ENCODE results near the gene MEI1. TPM values are rescaled to one million over a fixed set of nuclear protein-coding genes. Genes with fewer than 3 reads are reported as not detected.
A peak's percentile ranks its signal among the peaks of the same experiment; 100 is the strongest.

Gene MEI1
- total and polyA plus RNA-seq, 9 of the 15 experiments (the other 6 are each of a cell fraction or from before 2014, with no cell fraction given) = 0.08 to 0.68 (median 0.18) TPM; not detected in 2

DNA sequence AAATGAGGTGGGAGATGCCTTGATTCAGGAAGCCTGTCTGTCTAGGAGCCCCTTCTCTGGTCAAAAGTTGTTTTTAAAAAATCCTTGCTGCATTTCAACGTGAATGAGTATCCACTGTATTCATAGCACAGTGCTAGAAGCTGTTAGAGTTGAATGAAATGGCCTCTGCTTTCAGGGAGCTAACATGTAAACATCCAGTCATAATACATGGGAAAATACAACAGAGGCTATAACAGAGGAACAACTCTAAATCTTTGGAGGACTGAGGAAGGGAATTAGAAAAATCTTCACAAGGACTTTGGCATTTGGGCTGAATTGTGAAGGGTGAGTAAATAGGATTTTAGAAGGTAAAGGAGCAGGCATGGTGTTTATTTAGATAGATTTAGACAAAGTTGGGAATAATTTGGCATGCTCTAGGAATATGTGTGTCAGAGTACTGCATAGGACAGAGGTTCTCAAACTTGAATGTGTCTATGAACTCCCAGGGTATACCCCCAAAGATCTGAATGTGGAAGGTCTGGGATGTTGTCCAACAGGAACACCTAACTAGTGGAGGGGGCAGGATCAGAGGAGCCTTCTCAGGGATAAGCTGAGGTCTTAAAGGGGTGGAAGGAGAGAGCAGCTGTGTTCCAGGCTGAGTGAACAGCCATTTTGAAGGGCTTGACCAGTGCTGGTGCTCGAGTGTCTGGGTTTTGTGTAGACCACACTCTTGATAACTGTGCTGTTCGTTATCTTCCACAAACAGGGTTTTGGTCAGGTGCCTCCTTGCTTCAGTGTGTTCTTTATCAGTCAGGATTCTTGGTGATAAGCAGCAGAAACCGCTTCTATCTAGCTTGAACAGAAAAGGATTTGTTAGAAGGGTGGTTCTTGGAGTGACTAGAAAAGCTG, 146.3 kb downstream of the MEI1 start (continued):
- TF ChIP-seq ZNF224 (CRISPR knock-in tag; IDR thresholded peaks at IDR 0.05) (no peak), RAD21 (CRISPR knock-in tag; conservative IDR thresholded peaks at IDR 0.05 in 1 of 2, IDR thresholded peaks at IDR 0.05 in 1 of 2) (0 out of 4 replicates have a peak, but pooled peaks of 1 of the 2 experiments have one; percentile 2), GATAD2A (IDR thresholded peaks at IDR 0.05) (peak; percentile 91), GTF2B (IDR thresholded peaks at IDR 0.05; ENCODE audit: extremely low read depth, insufficient read length) (no peak), HES1 (IDR thresholded peaks at IDR 0.05; ENCODE audit: low read depth) (peak; percentile 94), ZNF79 (CRISPR knock-in tag; IDR thresholded peaks at IDR 0.05; ENCODE audit: low read depth) (no peak), PKNOX1 (IDR thresholded peaks at IDR 0.05) (no peak), SMAD1 (IDR thresholded peaks at IDR 0.05; ENCODE audit: low read depth, low read length, partially characterized antibody) (peak; percentile 64), MTA3 (IDR thresholded peaks at IDR 0.05; ENCODE audit: borderline replicate concordance) (peak; percentile 80; the same call in 1 of the 2 replicates), CREB1 (IDR thresholded peaks at IDR 0.05) (peak; percentile 27; the same call in 1 of the 2 replicates), CREB1 (CRISPR knock-in tag; IDR thresholded peaks at IDR 0.05) (no peak), JUN (IDR thresholded peaks at IDR 0.05; ENCODE audit: borderline replicate concordance, low read depth, low read length) (no peak), JUN (CRISPR knock-in tag; IDR thresholded peaks at IDR 0.05; ENCODE audit: borderline replicate concordance) (no peak), ZKSCAN8 (CRISPR knock-in tag; IDR thresholded peaks at IDR 0.05) (no peak), ZC3H11A (IDR thresholded peaks at IDR 0.05; ENCODE audit: low read depth, low read length) (no peak), CBFA2T3 (IDR thresholded peaks at IDR 0.05) (peak; percentile 99), PRDM10 (IDR thresholded peaks at IDR 0.05; ENCODE audit: partially characterized antibody) (peak; percentile 68), NCOA6 (IDR thresholded peaks at IDR 0.05) (no peak)
- TF ChIP-seq, protein P1, sequence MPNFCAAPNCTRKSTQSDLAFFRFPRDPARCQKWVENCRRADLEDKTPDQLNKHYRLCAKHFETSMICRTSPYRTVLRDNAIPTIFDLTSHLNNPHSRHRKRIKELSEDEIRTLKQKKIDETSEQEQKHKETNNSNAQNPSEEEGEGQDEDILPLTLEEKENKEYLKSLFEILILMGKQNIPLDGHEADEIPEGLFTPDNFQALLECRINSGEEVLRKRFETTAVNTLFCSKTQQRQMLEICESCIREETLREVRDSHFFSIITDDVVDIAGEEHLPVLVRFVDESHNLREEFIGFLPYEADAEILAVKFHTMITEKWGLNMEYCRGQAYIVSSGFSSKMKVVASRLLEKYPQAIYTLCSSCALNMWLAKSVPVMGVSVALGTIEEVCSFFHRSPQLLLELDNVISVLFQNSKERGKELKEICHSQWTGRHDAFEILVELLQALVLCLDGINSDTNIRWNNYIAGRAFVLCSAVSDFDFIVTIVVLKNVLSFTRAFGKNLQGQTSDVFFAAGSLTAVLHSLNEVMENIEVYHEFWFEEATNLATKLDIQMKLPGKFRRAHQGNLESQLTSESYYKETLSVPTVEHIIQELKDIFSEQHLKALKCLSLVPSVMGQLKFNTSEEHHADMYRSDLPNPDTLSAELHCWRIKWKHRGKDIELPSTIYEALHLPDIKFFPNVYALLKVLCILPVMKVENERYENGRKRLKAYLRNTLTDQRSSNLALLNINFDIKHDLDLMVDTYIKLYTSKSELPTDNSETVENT (CRISPR knock-in tag; IDR thresholded peaks at IDR 0.05) = no peak

All from K562 (cell line).